Endodermal cell (in vitro differentiated cells): ENCODE data around the gene STUB1. TPM values are rescaled to one million over a fixed set of nuclear protein-coding genes. Genes with fewer than 3 reads are reported as not detected.

Experiments
- DNase-seq: peaks from one replicate; pipeline ENCODE4 v3.0.0-alpha.2; 2017
- H3K27ac ChIP-seq: 2 replicates; pipeline ENCODE4 v1.5.1; 2013; ENCODE audit warnings: mild to moderate bottlenecking, low read depth, low read length, moderate library complexity
- H3K27me3 ChIP-seq: 2 replicates; pipeline ENCODE4 v1.6.1; 2013; ENCODE audit warnings: mild to moderate bottlenecking, low read length, moderate library complexity; ENCODE audit not compliant: insufficient read depth, control insufficient read depth, poor library complexity, severe bottlenecking
- H3K36me3 ChIP-seq: 2 replicates; pipeline ENCODE4 v1.7.0; 2013; ENCODE audit warnings: mild to moderate bottlenecking, low read length, moderate library complexity; ENCODE audit not compliant: control insufficient read depth, insufficient read depth
- H3K4me1 ChIP-seq: one replicate; pipeline ENCODE4 v1.7.0; 2013; ENCODE audit warnings: low read length; ENCODE audit not compliant: control insufficient read depth, insufficient read depth
- H3K4me3 ChIP-seq: 2 replicates; pipeline ENCODE4 v1.5.1; 2013; ENCODE audit warnings: mild to moderate bottlenecking, low read length, moderate library complexity
- H3K9ac ChIP-seq: 2 replicates; pipeline ENCODE4 v1.6.1; 2013; ENCODE audit warnings: mild to moderate bottlenecking, low read length, moderate library complexity; ENCODE audit not compliant: poor library complexity, severe bottlenecking; ENCODE audit errors: extremely low read depth
- H3K9me3 ChIP-seq: 2 replicates; pipeline ENCODE4 v1.6.1; 2013; ENCODE audit warnings: mild to moderate bottlenecking, low read length, moderate library complexity; ENCODE audit not compliant: control insufficient read depth
- H3K27ac Mint-ChIP-seq: 2 replicates; pipeline ENCODE4 v1.8.0; 2020; ENCODE audit warnings: mixed read lengths
- H3K27me3 Mint-ChIP-seq: 2 replicates; pipeline ENCODE4 v1.8.0; 2021; ENCODE audit warnings: mild to moderate bottlenecking, mixed read lengths; ENCODE audit not compliant: insufficient read depth
- H3K36me3 Mint-ChIP-seq: 2 replicates; pipeline ENCODE4 v1.8.0; 2020; ENCODE audit warnings: low read depth, mixed read lengths
- H3K4me1 Mint-ChIP-seq: 2 replicates; pipeline ENCODE4 v1.8.0; 2020; ENCODE audit warnings: mixed read lengths
- H3K4me3 Mint-ChIP-seq: 2 replicates; pipeline ENCODE4 v1.8.0; 2020; ENCODE audit warnings: mild to moderate bottlenecking, moderate library complexity, mixed read lengths
- H3K9me3 Mint-ChIP-seq: 2 replicates; pipeline ENCODE4 v1.8.0; 2020; ENCODE audit warnings: mild to moderate bottlenecking, mixed read lengths
- WGBS, 2 experiments: methylation state at CpG; one replicate each; pipeline versions ENCODE4 v1.1.5 to v1.1.7; 2013; ENCODE audit warnings: missing lambda C conversion rate in 2 of 2, mixed read lengths in 1 of 2; ENCODE audit not compliant: insufficient coverage in 1 of 2, insufficient read length in 1 of 2; 5-methylcytosine and 5-hydroxymethylcytosine counted together
- total RNA-seq, 2 donors: library from RNA; stranded (reverse); fragmentation: NEBNext Ultra II Directional in 1 of 2; extraction: Animal tissue kit (Norgen Biotek cat#: 25700) in 1 of 2; gene quantifications; 2 replicates in 1 of 2; 3 replicates in 1 of 2; pipeline ENCODE4 v1.2.1, GENCODE V29; 2021
- TF ChIP-seq, protein P1 (sequence below): fragments of 200-600 bp; sonication (generic); conservative IDR thresholded peaks from 2 replicates; pipeline ENCODE4 v1.5.0; 2021; ENCODE audit warnings: antibody characterized with exemption, mild to moderate bottlenecking

STUB1 gene
- total RNA-seq, 2 donors from 2014 or later: 105 to 124 TPM

DNA sequence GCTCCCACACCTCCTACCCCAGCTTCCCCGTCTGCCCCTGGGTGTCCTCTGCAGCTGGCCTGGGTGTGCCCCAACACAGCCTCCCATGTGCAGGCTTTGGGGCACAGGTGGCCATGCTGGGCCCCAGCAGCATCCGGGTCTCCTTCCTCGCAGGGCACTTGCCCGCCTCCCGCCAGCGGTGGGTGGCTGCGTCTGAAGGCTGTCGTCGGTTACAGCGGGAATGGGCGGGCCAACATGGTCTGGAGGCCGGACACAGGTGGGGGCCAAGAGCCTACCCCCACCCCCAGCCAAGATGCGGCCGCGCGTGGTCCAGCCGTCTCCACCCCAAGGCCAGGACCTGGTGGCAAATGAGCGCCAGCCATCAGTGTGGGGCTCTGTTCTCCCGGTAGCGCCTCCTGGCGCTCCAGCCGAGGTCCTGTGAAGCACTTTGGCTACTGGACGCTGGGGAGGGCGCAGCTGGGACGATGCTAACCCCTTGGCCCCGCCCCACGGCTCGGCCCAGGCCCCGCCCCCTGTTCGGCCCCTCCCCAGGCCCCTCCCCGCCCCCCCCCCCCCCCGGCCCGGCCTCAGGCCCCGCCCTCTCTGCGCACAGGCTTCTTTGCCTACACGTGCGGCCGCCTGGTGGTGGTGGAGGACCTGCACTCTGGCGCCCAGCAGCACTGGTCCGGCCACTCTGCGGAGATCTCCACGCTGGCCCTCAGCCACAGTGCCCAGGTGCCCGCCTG lies 19.6 kb upstream of the STUB1 start:
- Mint-ChIP-seq H3K4me1 (peaks cover 3% of the 10 kb centered on the region), H3K4me3 (no peak overlapping the region), H3K27me3 (no peaks in the 10 kb centered on the region), H3K27ac (peak overlapping the region; percentile 39), H3K9me3 (no peaks in the 10 kb centered on the region), H3K36me3 (peaks cover 8% of the 10 kb centered on the region)
- no peaks in the 10 kb centered on the region for H3K4me1 ChIP-seq
- no peak overlapping the region for H3K27ac ChIP-seq
- H3K4me3 ChIP-seq: no peak overlapping the region
- H3K9me3 ChIP-seq: no peaks in the 10 kb centered on the region
- H3K27me3 ChIP-seq: no peaks in the 10 kb centered on the region
- peak; percentile 97 for DNase-seq
- WGBS, 2 experiments: 34 to 52% methylated on average over 10 to 35 of the region's 43 CpGs
- no peak overlapping the region for H3K9ac ChIP-seq
- TF ChIP-seq, protein P1, sequence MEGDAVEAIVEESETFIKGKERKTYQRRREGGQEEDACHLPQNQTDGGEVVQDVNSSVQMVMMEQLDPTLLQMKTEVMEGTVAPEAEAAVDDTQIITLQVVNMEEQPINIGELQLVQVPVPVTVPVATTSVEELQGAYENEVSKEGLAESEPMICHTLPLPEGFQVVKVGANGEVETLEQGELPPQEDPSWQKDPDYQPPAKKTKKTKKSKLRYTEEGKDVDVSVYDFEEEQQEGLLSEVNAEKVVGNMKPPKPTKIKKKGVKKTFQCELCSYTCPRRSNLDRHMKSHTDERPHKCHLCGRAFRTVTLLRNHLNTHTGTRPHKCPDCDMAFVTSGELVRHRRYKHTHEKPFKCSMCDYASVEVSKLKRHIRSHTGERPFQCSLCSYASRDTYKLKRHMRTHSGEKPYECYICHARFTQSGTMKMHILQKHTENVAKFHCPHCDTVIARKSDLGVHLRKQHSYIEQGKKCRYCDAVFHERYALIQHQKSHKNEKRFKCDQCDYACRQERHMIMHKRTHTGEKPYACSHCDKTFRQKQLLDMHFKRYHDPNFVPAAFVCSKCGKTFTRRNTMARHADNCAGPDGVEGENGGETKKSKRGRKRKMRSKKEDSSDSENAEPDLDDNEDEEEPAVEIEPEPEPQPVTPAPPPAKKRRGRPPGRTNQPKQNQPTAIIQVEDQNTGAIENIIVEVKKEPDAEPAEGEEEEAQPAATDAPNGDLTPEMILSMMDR: peak; percentile 77
- no peaks in the 10 kb centered on the region for H3K36me3 ChIP-seq

DNA sequence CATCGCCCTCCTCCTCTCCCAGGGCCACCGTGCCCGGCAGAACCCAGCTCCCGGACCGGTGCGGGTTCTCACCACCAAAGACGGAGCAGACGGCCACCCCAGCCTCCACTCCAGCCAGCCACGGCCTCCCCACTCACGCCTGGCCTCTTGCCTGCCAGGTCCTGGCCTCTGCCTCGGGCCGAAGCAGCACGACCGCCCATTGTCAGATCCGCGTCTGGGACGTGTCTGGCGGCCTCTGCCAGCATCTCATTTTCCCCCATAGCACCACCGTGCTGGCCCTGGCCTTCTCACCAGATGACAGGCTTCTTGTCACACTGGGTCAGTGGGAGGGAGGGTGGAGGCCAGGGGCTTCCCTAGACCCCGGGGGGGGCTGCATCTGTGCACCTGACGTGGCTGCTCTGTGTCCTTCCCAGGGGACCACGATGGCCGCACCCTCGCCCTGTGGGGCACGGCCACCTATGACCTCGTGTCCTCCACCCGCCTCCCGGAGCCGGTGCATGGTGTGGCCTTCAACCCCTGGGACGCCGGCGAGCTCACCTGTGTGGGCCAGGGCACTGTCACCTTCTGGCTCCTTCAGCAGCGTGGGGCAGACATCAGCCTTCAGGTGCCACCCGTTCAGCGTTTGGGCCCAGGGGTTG lies 18.9 kb upstream of the STUB1 start:
- Mint-ChIP-seq H3K4me1 (peaks cover 3% of the 10 kb centered on the region), H3K4me3 (no peak overlapping the region), H3K27me3 (no peaks in the 10 kb centered on the region), H3K36me3 (peaks cover 8% of the 10 kb centered on the region), H3K9me3 (no peaks in the 10 kb centered on the region), H3K27ac (peak overlapping the region; percentile 39)
- no peak overlapping the region for H3K27ac ChIP-seq
- TF ChIP-seq, protein P1: no peak
- H3K27me3 ChIP-seq: no peaks in the 10 kb centered on the region
- no peaks in the 10 kb centered on the region for H3K9me3 ChIP-seq
- no peak overlapping the region for H3K9ac ChIP-seq
- 81 to 91% methylated on average over 22 to 35 of the region's 35 CpGs for WGBS, 2 experiments
- no peaks in the 10 kb centered on the region for H3K36me3 ChIP-seq
- DNase-seq: no peak
- no peak overlapping the region for H3K4me3 ChIP-seq
- H3K4me1 ChIP-seq: no peaks in the 10 kb centered on the region

DNA sequence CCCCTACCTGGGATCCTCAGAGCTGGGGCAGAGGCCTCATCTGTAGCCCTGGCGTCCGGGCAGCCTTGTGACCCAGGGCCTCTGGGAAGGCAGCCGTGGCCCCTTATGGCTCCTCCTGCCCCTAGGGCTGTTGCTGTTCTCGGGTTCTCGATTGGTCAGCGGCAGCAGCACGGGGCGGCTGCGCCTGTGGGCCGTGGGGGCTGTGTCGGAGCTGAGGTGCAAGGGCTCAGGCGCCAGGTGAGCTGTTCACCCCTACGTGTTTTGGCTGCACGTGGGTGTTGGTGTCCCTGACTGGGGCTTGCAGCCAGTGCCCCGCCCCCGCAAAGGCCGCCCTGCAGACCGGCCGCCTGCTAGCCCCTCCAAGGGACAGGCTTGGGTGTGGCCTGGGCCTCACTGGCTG lies 18.1 kb upstream of the STUB1 start:
- Histone ChIP-seq H3K9ac (no peak overlapping the region), H3K4me3 (no peak overlapping the region), H3K9me3 (no peaks in the 10 kb centered on the region), H3K27ac (no peak overlapping the region), H3K4me1 (no peaks in the 10 kb centered on the region), H3K27me3 (no peaks in the 10 kb centered on the region), H3K36me3 (no peaks in the 10 kb centered on the region)
- WGBS, 2 experiments: 94% methylated on average over 17 to 19 of the region's 19 CpGs
- DNase-seq: no peak
- Mint-ChIP-seq H3K4me3 (no peak overlapping the region), H3K27ac (no peak overlapping the region), H3K36me3 (peaks cover 8% of the 10 kb centered on the region), H3K9me3 (no peaks in the 10 kb centered on the region), H3K27me3 (no peaks in the 10 kb centered on the region), H3K4me1 (peaks cover 3% of the 10 kb centered on the region)
- TF ChIP-seq, protein P1: no peak
